Activated CD4-positive, alpha-beta T cell treated with anti-CD3 and anti-CD28 coated beads, Interleukin-2, amount 10 ng/mL, durations not matched to agents 7 days and 5 days (primary cell): Measurements from ENCODE around the gene CFAP68. TPM values are rescaled to one million over a fixed set of nuclear protein-coding genes. Genes with fewer than 3 reads are reported as not detected.

ENCODE experiments used
- CTCF ChIA-PET: fragments of 350-600 bp; sonication (Branson Sonifier 250); formaldehyde crosslinking; loops from one replicate; lab custom pipeline; 2021; ENCODE audit warnings: antibody characterized with exemption; lab: Charles Lee
- POLR2A ChIA-PET: fragments of 350-600 bp; sonication (Branson Sonifier 250); formaldehyde crosslinking; loops from one replicate; lab custom pipeline; 2021; ENCODE audit warnings: antibody characterized with exemption; lab: Charles Lee
- DNase-seq: peaks from one replicate; pipeline ENCODE4 v3.0.0-alpha.2; 2020
- H3K27ac Mint-ChIP-seq: one replicate; pipeline ENCODE4 v1.8.0; 2021; ENCODE audit warnings: mild to moderate bottlenecking, moderate library complexity, mixed read lengths
- H3K27me3 Mint-ChIP-seq: one replicate; pipeline ENCODE4 v1.8.0; 2021; ENCODE audit warnings: mixed read lengths
- H3K36me3 Mint-ChIP-seq: one replicate; pipeline ENCODE4 v1.8.0; 2021; ENCODE audit warnings: low read depth, mixed read lengths
- H3K4me1 Mint-ChIP-seq: one replicate; pipeline ENCODE4 v1.8.0; 2021; ENCODE audit warnings: mixed read lengths
- H3K4me3 Mint-ChIP-seq: one replicate; pipeline ENCODE4 v1.8.0; 2021; ENCODE audit warnings: mild to moderate bottlenecking, moderate library complexity, mixed read lengths
- H3K9me3 Mint-ChIP-seq: one replicate; pipeline ENCODE4 v1.8.0; 2021; ENCODE audit warnings: mixed read lengths
- total RNA-seq, 2 experiments: library from RNA; stranded (reverse); gene quantifications; one replicate each; pipeline ENCODE4 v1.2.3, GENCODE V29; 2021

The CFAP68 gene
- total RNA-seq, 2 experiments from 2014 or later = 18.3 to 26.5 TPM

- POLR2A ChIA-PET = interaction anchor here (0.6 kb wide), 1 partner anchor 177 kb away, joined by 3 read pairs; no protein-coding TSS in a partner anchor
- peaks cover 4% of the 10 kb centered on the region for H3K4me1 Mint-ChIP-seq
- no peaks in the 10 kb centered on the region for H3K9me3 Mint-ChIP-seq
- CTCF ChIA-PET = interaction anchor here (0.6 to 2.1 kb wide), 7 partner anchors 11 to 126 kb away, joined by 3 to 10 read pairs (median 3); partner anchors contain the start of gene ALG9
- H3K4me3 Mint-ChIP-seq = no peak overlapping the region
- no peak for DNase-seq
- no peaks in the 10 kb centered on the region for H3K27me3 Mint-ChIP-seq
- no peak overlapping the region for H3K27ac Mint-ChIP-seq
- H3K36me3 Mint-ChIP-seq = peaks cover 13% of the 10 kb centered on the region
Observed at GRCh38 chr11:111845276-111846028, 33.9 kb upstream of the CFAP68 start.

- CTCF ChIA-PET = interaction anchor here (0.8 to 2.1 kb wide), 5 partner anchors 11 to 126 kb away, joined by 3 to 10 read pairs (median 3); partner anchors contain the start of gene ALG9
- Mint-ChIP-seq H3K4me1 (peaks cover 3% of the 10 kb centered on the region), H3K4me3 (no peak overlapping the region), H3K9me3 (no peaks in the 10 kb centered on the region), H3K27ac (no peak overlapping the region), H3K27me3 (no peaks in the 10 kb centered on the region), H3K36me3 (peaks cover 11% of the 10 kb centered on the region)
- no peak for DNase-seq
- POLR2A ChIA-PET = interaction anchor here (0.6 kb wide), 1 partner anchor 177 kb away, joined by 3 read pairs; no protein-coding TSS in a partner anchor
Observed at GRCh38 chr11:111846063-111846462, 33.3 kb upstream of the CFAP68 start.

GRCh38 chr11:111846636-111847035 is 32.7 kb upstream of the CFAP68 start:
- Mint-ChIP-seq H3K27me3 (no peaks in the 10 kb centered on the region), H3K9me3 (no peaks in the 10 kb centered on the region), H3K4me3 (no peak overlapping the region), H3K4me1 (no peaks in the 10 kb centered on the region), H3K27ac (no peak overlapping the region), H3K36me3 (peaks cover 8% of the 10 kb centered on the region)
- ChIA-PET POLR2A (no interaction called here), CTCF (interaction anchor here (0.8 to 2.1 kb wide), 5 partner anchors 10 to 127 kb away, joined by 3 to 10 read pairs (median 3); partner anchors contain the start of gene ALG9)
- DNase-seq = no peak

- no peaks in the 10 kb centered on the region for H3K4me1 Mint-ChIP-seq
- H3K36me3 Mint-ChIP-seq = peaks cover 15% of the 10 kb centered on the region
- no peaks in the 10 kb centered on the region for H3K27me3 Mint-ChIP-seq
- DNase-seq = no peak
- POLR2A ChIA-PET = interaction anchor here (0.7 kb wide), 1 partner anchor 16 kb away, joined by 3 read pairs; no protein-coding TSS in a partner anchor
- H3K27ac Mint-ChIP-seq = no peak overlapping the region
- CTCF ChIA-PET = interaction anchor here (0.7 to 1.3 kb wide), 3 partner anchors 8 to 232 kb away, joined by 3 to 4 read pairs (median 3); no protein-coding TSS in a partner anchor
- no peak overlapping the region for H3K4me3 Mint-ChIP-seq
- H3K9me3 Mint-ChIP-seq = no peaks in the 10 kb centered on the region
Observed at GRCh38 chr11:111849631-111850030, 29.7 kb upstream of the CFAP68 start.

- H3K27ac Mint-ChIP-seq = no peak overlapping the region
- CTCF ChIA-PET = no interaction called here
- H3K4me1 Mint-ChIP-seq = no peaks in the 10 kb centered on the region
- H3K27me3 Mint-ChIP-seq = no peaks in the 10 kb centered on the region
- no peak for DNase-seq
- peaks cover 26% of the 10 kb centered on the region for H3K36me3 Mint-ChIP-seq
- no peaks in the 10 kb centered on the region for H3K9me3 Mint-ChIP-seq
- H3K4me3 Mint-ChIP-seq = no peak overlapping the region
- POLR2A ChIA-PET = no interaction called here
Observed at GRCh38 chr11:111851067-111851466, 28.3 kb upstream of the CFAP68 start.

GRCh38 chr11:111851636-111852035 is 27.7 kb upstream of the CFAP68 start:
- no peak for DNase-seq
- H3K27me3 Mint-ChIP-seq = no peaks in the 10 kb centered on the region
- no peaks in the 10 kb centered on the region for H3K9me3 Mint-ChIP-seq
- H3K27ac Mint-ChIP-seq = no peak overlapping the region
- POLR2A ChIA-PET = no interaction called here
- CTCF ChIA-PET = no interaction called here
- peaks cover 26% of the 10 kb centered on the region for H3K36me3 Mint-ChIP-seq
- no peaks in the 10 kb centered on the region for H3K4me1 Mint-ChIP-seq
- H3K4me3 Mint-ChIP-seq = no peak overlapping the region

- Mint-ChIP-seq H3K27ac (no peak overlapping the region), H3K36me3 (peaks cover 26% of the 10 kb centered on the region), H3K9me3 (no peaks in the 10 kb centered on the region), H3K27me3 (no peaks in the 10 kb centered on the region), H3K4me1 (no peaks in the 10 kb centered on the region), H3K4me3 (no peak overlapping the region)
- no peak for DNase-seq
- ChIA-PET POLR2A (no interaction called here), CTCF (interaction anchor here (0.7 kb wide), 1 partner anchor 23 kb away, joined by 3 read pairs; no protein-coding TSS in a partner anchor)
Observed at GRCh38 chr11:111852103-111852502, 27.2 kb upstream of the CFAP68 start.

GRCh38 chr11:111855506-111855905 is 23.8 kb upstream of the CFAP68 start:
- ChIA-PET CTCF (interaction anchor here (1.0 to 2.3 kb wide), 4 partner anchors 9 to 21 kb away, joined by 3 to 10 read pairs (median 4); no protein-coding TSS in a partner anchor), POLR2A (no interaction called here)
- peaks cover 25% of the 10 kb centered on the region for H3K36me3 Mint-ChIP-seq
- no peak for DNase-seq
- H3K27me3 Mint-ChIP-seq = no peaks in the 10 kb centered on the region
- no peaks in the 10 kb centered on the region for H3K4me1 Mint-ChIP-seq
- no peak overlapping the region for H3K27ac Mint-ChIP-seq
- H3K9me3 Mint-ChIP-seq = no peaks in the 10 kb centered on the region
- H3K4me3 Mint-ChIP-seq = no peak overlapping the region

GRCh38 chr11:111860257-111860656 is 19.1 kb upstream of the CFAP68 start:
- Mint-ChIP-seq H3K36me3 (peaks cover 20% of the 10 kb centered on the region), H3K9me3 (no peaks in the 10 kb centered on the region), H3K27ac (no peak overlapping the region), H3K27me3 (no peaks in the 10 kb centered on the region), H3K4me1 (no peaks in the 10 kb centered on the region), H3K4me3 (no peak overlapping the region)
- no peak for DNase-seq
- ChIA-PET CTCF (interaction anchor here (1.2 kb wide), 1 partner anchor 14 kb away, joined by 3 read pairs; no protein-coding TSS in a partner anchor), POLR2A (no interaction called here)

GRCh38 chr11:111870113-111870512 is 9.2 kb upstream of the CFAP68 start:
- POLR2A ChIA-PET = no interaction called here
- CTCF ChIA-PET = interaction anchor here (0.7 to 2.4 kb wide), 9 partner anchors 8 to 194 kb away, joined by 3 to 15 read pairs (median 4); partner anchors contain the start of gene CFAP68
- peaks cover 27% of the 10 kb centered on the region for H3K36me3 Mint-ChIP-seq
- H3K4me1 Mint-ChIP-seq = peaks cover 32% of the 10 kb centered on the region
- no peak for DNase-seq
- no peaks in the 10 kb centered on the region for H3K9me3 Mint-ChIP-seq
- H3K27ac Mint-ChIP-seq = no peak overlapping the region
- H3K4me3 Mint-ChIP-seq = peak overlapping the region; percentile 11
- H3K27me3 Mint-ChIP-seq = no peaks in the 10 kb centered on the region

GRCh38 chr11:111870522-111870885 is 8.8 kb upstream of the CFAP68 start:
- Mint-ChIP-seq H3K27me3 (no peaks in the 10 kb centered on the region), H3K9me3 (no peaks in the 10 kb centered on the region), H3K4me3 (peak overlapping the region; percentile 83), H3K36me3 (peaks cover 27% of the 10 kb centered on the region), H3K4me1 (peaks cover 32% of the 10 kb centered on the region), H3K27ac (peak overlapping the region; percentile 90)
- ChIA-PET CTCF (interaction anchor here (0.7 to 2.4 kb wide), 10 partner anchors 9 to 269 kb away, joined by 3 to 15 read pairs (median 4); partner anchors contain the start of gene CFAP68), POLR2A (no interaction called here)
- no peak for DNase-seq

- peaks cover 32% of the 10 kb centered on the region for H3K4me1 Mint-ChIP-seq
- H3K36me3 Mint-ChIP-seq = peaks cover 27% of the 10 kb centered on the region
- H3K27ac Mint-ChIP-seq = peak within 1 kb of the TSS; percentile 90
- no peaks in the 10 kb centered on the region for H3K27me3 Mint-ChIP-seq
- ChIA-PET CTCF (interaction anchor here (0.7 to 2.4 kb wide), 14 partner anchors 9 to 270 kb away, joined by 3 to 15 read pairs (median 4); partner anchors contain the start of gene CFAP68), POLR2A (interaction anchor here (0.7 to 0.9 kb wide), 2 partner anchors 65 to 521 kb away, joined by 3 to 4 read pairs; no protein-coding TSS in a partner anchor)
- H3K9me3 Mint-ChIP-seq = no peaks in the 10 kb centered on the region
- H3K4me3 Mint-ChIP-seq = peak within 1 kb of the TSS; percentile 83
- peak; percentile 90 for DNase-seq
Observed at GRCh38 chr11:111870886-111871692, 8.3 kb upstream of the CFAP68 start, which contains the start of gene ALG9. Gene ALG9 (minus strand): TSS chr11:111871581. CDS start chr11:111871482, 99 bp downstream.
